Fibroblast of lung (primary cell): Measurements from ENCODE around the gene AGO3. TPM values are rescaled to one million over a fixed set of nuclear protein-coding genes. Genes with fewer than 3 reads are reported as not detected.
A peak's percentile ranks its signal among the peaks of the same experiment; 100 is the strongest.

Experiments used
- DNase-seq, 2 donors: peaks; one replicate each; pipeline versions ENCODE4 v3.0.0 to v3.0.0-alpha.2; 2010; ENCODE audit warnings: low read depth in 2 of 2
- H2AFZ ChIP-seq: 2 replicates; pipeline ENCODE4 v1.5.1; 2012; ENCODE audit warnings: low read length, control low read depth, inconsistent platforms
- H3K27ac ChIP-seq: 2 replicates; pipeline ENCODE4 v1.5.1; 2011; ENCODE audit warnings: low read length, control low read depth; ENCODE audit not compliant: insufficient read depth
- H3K27me3 ChIP-seq: 2 replicates; pipeline ENCODE4 v1.5.1; 2011; ENCODE audit warnings: mild to moderate bottlenecking, low read length; ENCODE audit not compliant: control insufficient read depth, insufficient read depth
- H3K36me3 ChIP-seq: 2 replicates; pipeline ENCODE4 v1.5.1; 2011; ENCODE audit warnings: low read length; ENCODE audit not compliant: control insufficient read depth, insufficient read depth
- H3K4me1 ChIP-seq: 2 replicates; pipeline ENCODE4 v1.5.1; 2011; ENCODE audit warnings: low read length; ENCODE audit not compliant: control insufficient read depth, insufficient read depth; ENCODE audit errors: extremely low read depth
- H3K4me2 ChIP-seq: 2 replicates; pipeline ENCODE4 v1.5.1; 2011; ENCODE audit warnings: low read length, control low read depth; ENCODE audit not compliant: insufficient read depth; ENCODE audit errors: extremely low read depth
- H3K4me3 ChIP-seq, 4 experiments: fragments of 200-600 bp in 1 of 4; sonication (generic) in 1 of 4; replicated peaks in 1 of 4; 2 replicates each; pipeline ENCODE4 v1.5.1; 2011 to 2016; ENCODE audit warnings: low read length in 4 of 4, low read depth in 3 of 4, mild to moderate bottlenecking in 3 of 4, control low read depth in 2 of 4, inconsistent platforms in 1 of 4, mixed read lengths in 1 of 4; ENCODE audit not compliant: insufficient read depth in 1 of 4; ENCODE audit errors: control extremely low read depth in 1 of 4
- H3K79me2 ChIP-seq: 2 replicates; pipeline ENCODE4 v1.5.1; 2012; ENCODE audit warnings: mild to moderate bottlenecking, low read length, inconsistent platforms; ENCODE audit not compliant: control insufficient read depth, insufficient read depth
- H3K9ac ChIP-seq: 2 replicates; pipeline ENCODE4 v1.5.1; 2011; ENCODE audit warnings: mild to moderate bottlenecking, low read length, control low read depth; ENCODE audit not compliant: insufficient read depth
- H3K9me3 ChIP-seq: 2 replicates; pipeline ENCODE4 v1.5.1; 2012; ENCODE audit warnings: low read depth, low read length; ENCODE audit not compliant: control insufficient read depth, insufficient read depth
- H4K20me1 ChIP-seq: 2 replicates; pipeline ENCODE4 v1.5.1; 2011; ENCODE audit warnings: low read length; ENCODE audit not compliant: control insufficient read depth, insufficient read depth; ENCODE audit errors: extremely low read depth
- CTCF ChIP-seq, 2 donors: IDR thresholded peaks in 1 of 2; conservative IDR thresholded peaks in 1 of 2; 1 replicate in 1 of 2; 2 replicates in 1 of 2; pipeline ENCODE4 v1.5.1; 2011 to 2012; ENCODE audit warnings: low read length in 2 of 2, control low read depth in 1 of 2, inconsistent platforms in 1 of 2, low read depth in 1 of 2, mild to moderate bottlenecking in 1 of 2
- EZH2 ChIP-seq: IDR thresholded peaks from 2 replicates; pipeline ENCODE4 v1.5.1; 2012; ENCODE audit warnings: low read length, control low read depth, mild to moderate bottlenecking; ENCODE audit errors: missing control alignments
- polyA plus RNA-seq, 2 donors: library from polyadenylated mRNA; depleted of rRNA in 1 of 2; stranded (reverse) in 1 of 2; unstranded in 1 of 2; fragments of >200 nt; gene quantifications; 2 replicates each; pipeline ENCODE4 v1.2.1, GENCODE V29; 2011 to 2012; ENCODE audit warnings: missing spikeins in 1 of 2
- total RNA-seq: library from RNA; depleted of rRNA; stranded (reverse); fragments of >200 nt; gene quantifications from 2 replicates; pipeline ENCODE4 v1.2.1, GENCODE V29; 2014

Gene AGO3
- total and polyA plus RNA-seq, 2 donors (not counting 1 experiment from before 2014, with no cell fraction given), result 12.9 to 19.6 TPM

- Histone ChIP-seq H3K79me2 (peaks cover 57% of the 10 kb centered on the region), H3K9me3 (no peaks in the 10 kb centered on the region), H3K4me3 (peak overlapping the region in 1 of 4 experiments; percentile 7), H3K27ac (no peak overlapping the region), H3K4me2 (no peak overlapping the region), H4K20me1 (no peaks in the 10 kb centered on the region), H3K27me3 (no peaks in the 10 kb centered on the region), H3K9ac (no peak overlapping the region), H3K4me1 (no peaks in the 10 kb centered on the region), H3K36me3 (no peaks in the 10 kb centered on the region), H2AFZ (no peak overlapping the region)
- peak; percentile 73 to 87 for DNase-seq
- TF ChIP-seq EZH2, result no peak
- TF ChIP-seq CTCF (conservative IDR thresholded peaks at IDR 0.05 in 1 of 2, IDR thresholded peaks at IDR 0.05 in 1 of 2; ENCODE audit: low read depth in 1 of 2, low read length in 2 of 2), result no peak
Measured at GRCh38 chr1:35935442-35936388, 4.8 kb downstream of the AGO3 start.

GRCh38 chr1:35936838-35937237 is 5.9 kb downstream of the AGO3 start:
- Histone ChIP-seq H3K4me1 (no peaks in the 10 kb centered on the region), H4K20me1 (no peaks in the 10 kb centered on the region), H2AFZ (no peak overlapping the region), H3K4me2 (no peak overlapping the region), H3K9ac (no peak overlapping the region), H3K4me3 (no peak overlapping the region), H3K27me3 (no peaks in the 10 kb centered on the region), H3K36me3 (no peaks in the 10 kb centered on the region), H3K27ac (no peak overlapping the region), H3K9me3 (no peaks in the 10 kb centered on the region), H3K79me2 (peaks cover 59% of the 10 kb centered on the region)
- no peak for TF ChIP-seq EZH2
- TF ChIP-seq CTCF (conservative IDR thresholded peaks at IDR 0.05 in 1 of 2, IDR thresholded peaks at IDR 0.05 in 1 of 2; ENCODE audit: low read depth in 1 of 2, low read length in 2 of 2), result no peak
- no peak for DNase-seq

GRCh38 chr1:35939484-35939883 is 8.6 kb downstream of the AGO3 start:
- no peaks in the 10 kb centered on the region for H3K36me3 ChIP-seq
- H3K4me3 ChIP-seq, result no peak overlapping the region
- no peaks in the 10 kb centered on the region for H3K9me3 ChIP-seq
- H3K9ac ChIP-seq, result no peak overlapping the region
- DNase-seq, result no peak
- H3K4me2 ChIP-seq, result no peak overlapping the region
- TF ChIP-seq CTCF (conservative IDR thresholded peaks at IDR 0.05 in 1 of 2, IDR thresholded peaks at IDR 0.05 in 1 of 2; ENCODE audit: low read depth in 1 of 2, low read length in 2 of 2), result no peak
- no peak for TF ChIP-seq EZH2
- peaks cover 45% of the 10 kb centered on the region for H3K79me2 ChIP-seq
- H2AFZ ChIP-seq, result no peak overlapping the region
- H3K27me3 ChIP-seq, result no peaks in the 10 kb centered on the region
- H3K4me1 ChIP-seq, result no peaks in the 10 kb centered on the region
- no peak overlapping the region for H3K27ac ChIP-seq
- H4K20me1 ChIP-seq, result no peaks in the 10 kb centered on the region
